Embryonic facial prominence (tissue), 1 donor: ENCODE data around the gene SRCAP.
A peak's percentile ranks its signal among the peaks of the same experiment; 100 is the strongest.

Source experiments
- DNase-seq: peaks from one replicate; pipeline ENCODE4 v3.0.0-alpha.2; 2016; ENCODE audit errors: extremely low spot score

SRCAP gene

DNA sequence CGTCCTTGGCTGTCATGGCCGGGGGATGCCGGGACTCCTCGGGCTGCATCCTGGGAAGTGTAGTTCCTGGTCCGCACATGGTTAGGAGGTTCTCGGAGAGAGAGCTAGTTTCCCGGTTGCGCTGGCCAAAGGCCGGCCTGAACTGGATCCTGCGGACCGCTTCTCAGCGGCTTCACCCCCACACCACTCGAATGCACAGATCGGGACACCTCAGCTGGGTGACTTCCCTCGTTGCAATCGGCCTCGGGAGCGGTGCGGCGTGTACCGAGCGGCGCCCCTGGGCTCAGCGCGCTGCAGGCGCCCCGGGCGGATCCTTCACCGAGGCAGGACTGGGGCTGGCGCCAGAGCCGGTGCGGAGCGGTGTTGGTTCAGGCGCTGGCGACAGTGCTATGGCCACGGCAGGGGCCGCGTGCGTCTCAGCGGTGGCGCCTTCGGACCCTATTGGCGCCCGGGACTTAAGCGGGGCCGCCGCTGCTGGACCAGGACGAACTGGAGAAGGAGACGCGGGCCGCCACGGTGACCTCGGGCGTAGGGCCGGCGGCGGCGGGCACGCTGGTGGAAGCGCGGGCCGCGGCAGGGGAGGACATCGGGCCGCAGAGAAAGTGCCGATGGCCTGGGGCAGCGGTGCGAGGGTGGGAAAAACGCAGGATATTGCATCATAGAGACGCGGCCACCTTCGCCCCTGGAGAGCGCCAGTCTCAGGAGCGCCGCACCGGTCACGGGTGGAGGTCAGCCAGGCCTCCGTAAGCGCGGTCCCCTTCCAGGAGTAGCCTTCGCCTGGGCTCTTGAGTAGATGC, 76.6 kb downstream of the SRCAP start:
- peak; percentile 55 for DNase-seq

DNA sequence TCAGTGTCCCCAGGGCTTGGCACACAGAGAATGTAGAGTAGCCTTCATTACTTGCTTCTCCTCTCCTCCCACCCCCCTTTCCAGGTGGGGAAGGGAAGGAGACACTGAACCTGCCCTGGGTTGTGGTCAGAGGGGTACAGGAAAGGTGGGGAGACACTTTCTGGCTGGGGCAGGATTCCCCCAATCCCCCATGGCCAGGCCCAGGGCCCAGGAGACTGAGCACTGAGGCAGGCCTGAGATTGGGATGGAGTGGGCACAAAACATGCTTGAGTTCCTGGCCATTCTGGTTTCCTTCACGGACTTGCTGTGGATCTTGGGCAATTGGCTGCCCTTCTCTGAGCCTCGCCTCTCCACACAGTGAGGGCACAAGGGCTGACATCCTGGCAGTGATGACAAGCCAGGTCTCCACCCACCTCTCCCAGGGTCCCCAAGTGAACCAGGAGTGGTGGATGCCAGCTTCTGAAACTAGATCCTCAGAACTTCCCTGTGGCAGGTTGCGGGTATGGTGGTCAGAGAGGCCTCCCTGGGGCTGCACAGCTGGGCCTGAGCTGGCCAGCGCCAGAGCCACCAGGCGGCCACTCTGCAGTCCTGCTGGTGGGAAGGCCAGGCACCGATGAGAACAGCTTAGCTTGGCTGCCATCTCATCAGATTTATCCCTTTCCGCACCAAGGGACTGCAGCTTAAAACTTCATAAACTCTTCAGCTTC, 78.8 kb downstream of the SRCAP start:
- no peak for DNase-seq

DNA sequence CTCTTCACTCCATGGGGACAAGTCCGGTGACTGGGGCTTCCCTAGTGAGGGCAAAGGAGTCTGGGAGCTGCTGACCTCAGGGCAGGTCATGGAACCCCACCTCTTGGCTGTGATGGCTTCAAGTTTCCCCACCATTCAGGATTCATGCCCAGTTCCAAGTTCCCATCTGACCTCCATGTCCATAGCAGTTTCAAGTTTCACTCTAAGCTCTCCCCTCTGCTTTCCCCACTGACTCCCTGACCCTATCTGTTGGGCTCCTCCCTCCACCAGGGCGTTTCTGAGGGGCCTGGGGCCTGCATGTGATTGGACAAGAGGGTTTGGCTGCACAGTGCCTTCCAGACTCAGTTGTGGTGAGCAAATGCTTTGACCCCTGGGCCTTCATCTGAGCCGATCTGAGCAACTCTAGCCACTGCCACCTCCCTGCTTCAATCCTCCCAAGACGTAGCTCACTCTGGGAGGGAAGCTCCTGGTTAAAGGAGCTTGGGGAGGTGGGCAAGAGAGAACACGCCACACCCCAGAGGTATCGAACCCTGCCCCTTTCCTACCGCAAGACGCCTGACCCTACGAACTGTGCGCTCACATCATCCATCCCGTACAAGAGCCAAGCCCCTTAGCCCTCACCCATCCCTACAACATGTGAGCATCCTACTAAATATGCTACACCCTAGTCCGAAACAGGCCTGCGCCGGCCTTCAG, 79.7 kb downstream of the SRCAP start:
- DNase-seq: no peak

DNA sequence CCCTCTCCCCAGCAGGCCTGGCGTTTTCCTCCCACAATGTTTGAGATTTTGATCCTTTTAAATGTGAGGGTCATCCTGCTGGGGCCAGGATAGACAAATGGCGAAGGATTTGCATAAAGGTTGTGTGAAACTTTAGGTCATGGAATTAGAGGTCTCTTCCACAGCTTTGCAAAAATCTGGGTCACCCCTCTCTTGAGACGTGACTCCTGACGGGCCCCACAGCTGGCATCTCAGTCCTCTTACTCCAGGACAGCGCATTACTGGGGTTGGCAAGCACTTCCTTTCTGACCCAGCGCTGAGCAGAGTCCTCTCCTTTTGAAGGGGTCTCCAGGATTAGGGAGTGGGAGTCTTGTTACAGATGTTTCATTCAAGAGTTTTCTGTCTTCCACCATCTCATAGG, 80.6 kb downstream of the SRCAP start:
- no peak for DNase-seq

DNA sequence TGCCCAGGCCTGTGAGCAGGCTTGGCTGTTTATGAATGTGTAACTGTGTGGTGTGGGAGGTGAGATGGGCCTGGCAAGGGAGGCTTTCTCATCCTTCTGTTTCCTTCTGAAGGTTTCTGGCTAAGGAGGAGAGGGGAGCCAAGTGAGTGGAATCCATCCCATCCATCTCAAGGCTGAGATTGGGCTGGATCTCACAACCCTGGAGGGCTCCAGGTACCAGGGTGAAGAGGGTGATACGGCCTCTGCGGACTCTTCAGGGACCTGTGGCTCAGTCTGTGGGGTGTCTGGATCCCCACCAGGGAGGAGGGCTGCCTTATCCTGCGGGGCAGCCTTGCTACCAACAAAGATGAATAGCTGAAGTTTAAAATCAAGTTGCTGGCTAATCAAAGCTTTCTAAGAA, 81.0 kb downstream of the SRCAP start:
- no peak for DNase-seq

DNA sequence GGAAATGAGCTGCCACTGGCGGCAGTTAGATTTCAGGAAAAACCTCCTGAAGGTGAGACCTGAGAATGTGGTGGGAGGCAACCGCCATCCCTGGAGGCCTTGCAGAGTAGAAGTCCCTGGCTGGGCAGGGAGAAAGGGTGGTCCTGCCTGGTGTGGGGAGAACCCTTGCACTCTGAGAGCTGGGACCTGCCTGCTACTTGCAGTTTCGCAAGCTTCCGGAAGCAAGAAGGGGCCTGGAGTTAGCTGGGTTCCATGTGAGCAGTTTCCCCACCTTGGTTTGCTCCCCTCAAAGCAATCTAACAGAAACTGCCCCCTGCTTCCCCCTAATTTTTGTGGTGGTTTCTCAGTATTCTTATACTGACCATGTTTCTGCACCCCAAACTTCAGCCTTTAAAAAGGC, 81.6 kb downstream of the SRCAP start:
- DNase-seq: no peak

- DNase-seq: no peak
Measured at GRCh38 chr16:30782486-30783279, 83.7 kb downstream of the SRCAP start.

GRCh38 chr16:30783280-30784109, 84.5 kb downstream of the SRCAP start:
- DNase-seq: no peak

DNA sequence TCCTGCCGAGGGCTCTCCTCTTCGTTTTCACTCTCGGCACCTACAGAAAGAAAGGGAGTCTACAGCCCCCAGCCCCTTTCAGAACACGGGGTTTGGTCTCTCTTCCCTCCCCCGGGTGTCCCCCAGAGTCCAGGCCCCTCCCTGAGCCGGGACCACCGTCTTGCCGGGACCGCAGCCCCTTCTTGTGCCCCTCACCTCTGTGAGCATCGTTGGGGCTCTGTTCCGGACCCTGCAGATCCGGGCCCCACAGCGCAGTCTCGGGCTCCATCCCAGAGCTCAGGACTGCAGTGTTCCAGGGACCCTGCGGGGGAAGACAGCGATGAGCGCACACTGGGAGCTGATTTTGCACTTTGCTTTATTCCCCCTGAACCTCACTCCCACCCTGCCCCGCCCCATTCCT, 85.2 kb downstream of the SRCAP start:
- DNase-seq: no peak

DNA sequence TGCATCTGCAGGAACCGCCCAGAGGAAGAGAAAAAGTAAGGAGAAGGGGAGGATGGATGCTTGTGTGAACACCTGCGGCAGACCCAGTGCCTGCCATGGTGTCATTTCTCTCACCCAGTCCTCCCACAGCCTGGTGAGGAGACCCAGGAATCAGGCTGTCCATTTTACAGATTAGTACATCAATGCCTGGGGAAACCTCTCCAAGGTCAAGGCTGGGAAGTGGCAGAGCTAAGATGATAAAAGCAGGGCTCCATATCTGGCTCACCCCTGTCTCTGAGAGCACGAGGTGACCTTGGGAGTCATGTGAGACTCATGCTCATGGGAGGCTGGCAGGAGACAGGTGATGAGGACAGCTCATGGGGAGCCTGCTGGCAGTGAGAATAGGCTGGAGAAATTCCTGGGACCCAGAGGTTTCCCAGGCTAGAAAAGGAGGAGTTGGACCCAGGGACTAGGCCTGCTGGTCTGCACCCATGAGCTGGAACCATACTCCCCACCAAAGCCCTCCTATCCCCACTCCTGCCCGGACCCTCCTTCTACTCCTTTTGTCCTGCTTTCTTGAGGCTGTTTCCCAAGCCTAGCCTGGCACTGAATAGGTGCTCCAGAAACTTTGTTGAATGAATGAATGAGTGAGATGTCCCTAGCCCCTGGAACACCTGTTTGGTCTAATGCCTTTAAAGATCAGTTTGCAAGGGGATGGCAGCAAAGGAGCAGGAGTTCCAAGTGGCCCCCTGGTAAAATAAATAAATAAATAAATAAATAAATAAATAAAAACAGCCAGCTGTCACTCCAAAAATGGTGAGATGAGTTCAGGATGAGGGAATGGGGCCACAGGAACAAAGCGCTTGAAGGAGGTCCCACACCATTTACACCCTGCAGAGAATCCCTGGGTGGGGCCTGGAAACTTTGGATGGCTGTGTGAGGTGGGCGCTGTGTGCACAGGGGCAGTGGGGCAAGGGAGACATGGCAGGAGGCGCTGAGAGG, 86.4 kb downstream of the SRCAP start:
- no peak for DNase-seq

DNA sequence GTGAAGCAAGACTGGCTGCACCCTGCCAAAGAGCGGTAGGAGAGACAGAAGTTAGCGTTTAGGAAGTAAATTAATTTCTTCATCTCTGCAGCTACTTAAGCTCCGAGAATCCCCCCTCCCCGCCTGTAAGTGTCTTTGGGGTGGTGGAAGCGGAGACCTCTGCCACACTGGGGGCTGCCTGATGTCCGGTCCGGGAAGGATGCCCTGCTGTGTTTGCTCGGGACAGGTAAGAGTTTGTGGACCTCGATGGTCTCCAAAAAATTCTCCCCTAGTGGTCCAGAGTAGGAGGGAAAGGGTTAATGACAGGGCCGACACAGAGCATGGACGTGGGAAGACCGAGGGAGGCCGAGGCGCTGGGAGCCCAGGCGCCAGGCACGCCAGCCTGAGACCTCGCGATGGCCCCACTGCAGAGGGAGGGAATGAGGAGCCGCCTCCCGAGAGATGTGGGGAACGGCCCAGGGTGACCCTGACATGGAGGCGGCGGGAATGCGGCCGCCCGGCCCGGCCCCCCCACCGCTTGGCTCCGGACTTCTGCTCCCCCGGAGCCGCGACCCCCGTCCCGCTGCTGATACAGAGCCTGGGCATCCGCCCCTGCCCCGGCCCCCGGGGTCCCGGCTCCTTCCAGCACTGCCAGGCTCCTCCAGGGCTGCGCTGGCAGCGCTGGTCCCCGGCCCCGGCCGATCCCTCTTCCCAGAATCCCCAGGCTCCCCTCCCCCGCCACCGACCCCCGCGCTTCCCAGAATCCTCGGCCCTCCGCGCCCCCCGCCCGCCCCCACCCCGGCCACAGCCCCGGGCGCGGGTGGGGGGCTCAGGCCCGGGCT, 87.4 kb downstream of the SRCAP start:
- DNase-seq: no peak

GRCh38 chr16:30786936-30787612, 88.1 kb downstream of the SRCAP start, which contains the start of gene ZNF629:
Gene ZNF629 (minus strand): TSS chr16:30787205. CDS start chr16:30784482, 2,723 bp downstream.
- peak; percentile 56 for DNase-seq

DNA sequence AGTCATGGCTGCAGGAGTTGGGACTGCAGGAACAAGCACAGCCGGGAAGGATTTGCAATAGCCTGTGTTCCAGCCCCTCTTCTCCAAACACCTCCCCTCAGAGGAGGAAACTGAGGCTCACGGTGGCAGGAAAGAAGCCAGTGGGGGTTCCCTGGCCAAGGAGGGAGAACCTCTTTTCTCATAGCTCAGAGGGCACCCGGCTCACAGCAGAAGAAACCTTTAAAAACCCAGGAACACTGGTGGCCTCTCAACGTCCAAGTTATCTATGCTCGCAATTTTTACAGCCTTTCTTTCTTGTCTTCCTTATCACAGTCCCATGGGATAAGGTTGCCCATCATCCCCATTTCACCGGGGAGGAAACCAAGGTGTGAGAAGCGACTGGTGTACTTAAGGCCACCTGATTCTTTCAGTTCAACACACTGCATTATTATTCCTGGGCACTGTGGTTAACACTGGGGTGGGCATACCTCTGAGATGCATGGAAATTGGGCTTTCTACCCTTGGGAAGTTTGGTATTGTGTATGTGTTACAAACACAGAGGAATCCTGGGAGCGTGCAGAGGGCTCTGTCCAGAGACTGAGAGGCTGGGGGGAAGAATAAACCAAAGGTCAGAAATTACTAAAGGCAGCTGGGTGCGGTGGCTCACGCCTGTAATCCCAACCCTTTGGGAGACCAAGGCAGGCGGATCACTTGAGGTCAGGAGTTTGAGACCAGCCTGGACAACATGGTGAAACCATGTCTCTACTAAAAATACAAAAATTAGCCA, 88.8 kb downstream of the SRCAP start:
- DNase-seq: no peak
